Glutamatergic neuron (in vitro differentiated cells): ENCODE data around the gene C16orf54. TPM values are rescaled to one million over a fixed set of nuclear protein-coding genes. Genes with fewer than 3 reads are reported as not detected.

Experiments used
- DNase-seq: peaks from one replicate; pipeline ENCODE4 v3.0.0; 2022
- H3K27ac Mint-ChIP-seq: one replicate; pipeline ENCODE4 v1.8.0; 2020; ENCODE audit warnings: mild to moderate bottlenecking, mixed read lengths, inconsistent platforms; ENCODE audit not compliant: unreplicated experiment
- H3K27me3 Mint-ChIP-seq: one replicate; pipeline ENCODE4 v1.8.0; 2020; ENCODE audit warnings: mild to moderate bottlenecking, moderate library complexity, mixed read lengths, inconsistent platforms; ENCODE audit not compliant: unreplicated experiment
- H3K36me3 Mint-ChIP-seq: one replicate; pipeline ENCODE4 v1.8.0; 2020; ENCODE audit warnings: mild to moderate bottlenecking, mixed read lengths, inconsistent platforms; ENCODE audit not compliant: unreplicated experiment
- H3K4me1 Mint-ChIP-seq: one replicate; pipeline ENCODE4 v1.8.0; 2020; ENCODE audit warnings: mild to moderate bottlenecking, low read depth, mixed read lengths, inconsistent platforms; ENCODE audit not compliant: unreplicated experiment
- H3K4me3 Mint-ChIP-seq: one replicate; pipeline ENCODE4 v1.8.0; 2020; ENCODE audit warnings: mild to moderate bottlenecking, mixed read lengths, inconsistent platforms; ENCODE audit not compliant: unreplicated experiment
- H3K9me3 Mint-ChIP-seq: one replicate; pipeline ENCODE4 v1.8.0; 2020; ENCODE audit warnings: mild to moderate bottlenecking, moderate library complexity, mixed read lengths, inconsistent platforms; ENCODE audit not compliant: unreplicated experiment
- total RNA-seq: library from RNA; stranded (reverse); fragmentation: NEBNext Ultra II Directional; extraction: Animal tissue kit (Norgen Biotek cat#: 25700); gene quantifications from one replicate; pipeline ENCODE4 v1.2.1, GENCODE V29; 2021; ENCODE audit not compliant: unreplicated experiment
- TF ChIP-seq, protein P1 (sequence below): fragments of 200-600 bp; sonication (generic); IDR thresholded peaks from one replicate; pipeline ENCODE4 v1.5.0; 2021; ENCODE audit not compliant: partially characterized antibody, unreplicated experiment

The C16orf54 gene
- total RNA-seq, 1 donor from 2014 or later, result not detected

DNA sequence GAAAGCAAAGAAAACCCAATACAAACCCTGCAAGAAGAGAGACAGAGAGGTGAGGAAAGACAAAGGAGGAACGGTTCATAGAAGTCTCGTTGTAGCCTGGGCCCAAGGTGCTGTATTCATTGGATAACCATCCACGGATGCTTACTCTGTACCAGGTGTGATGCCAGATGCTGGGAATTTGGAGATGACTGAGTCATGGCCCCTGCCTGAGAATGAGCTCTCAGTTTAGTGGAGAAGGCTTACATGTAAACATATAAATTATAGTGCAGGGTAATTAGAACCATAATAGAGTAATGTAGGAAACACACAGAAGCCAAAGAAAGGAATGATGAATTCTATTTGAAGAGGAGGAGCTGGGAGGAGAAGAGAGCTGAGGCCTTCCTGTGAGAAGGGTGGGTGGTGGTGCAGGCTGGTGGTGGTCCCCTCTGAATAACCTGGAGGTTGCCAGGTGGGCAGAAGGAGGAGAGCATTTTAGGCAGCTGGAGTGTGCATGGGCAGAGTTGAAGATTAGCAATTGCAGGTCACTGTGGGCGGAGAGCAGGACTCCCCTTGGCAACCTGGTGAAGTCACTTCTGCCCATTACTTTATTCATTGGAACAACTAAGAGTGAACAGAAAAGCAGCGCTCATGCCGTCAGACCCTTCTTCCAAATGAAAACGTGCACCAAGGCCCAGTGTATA is 24.6 kb upstream of the C16orf54 start:
- no peak overlapping the region for H3K27ac Mint-ChIP-seq
- peaks cover 6% of the 10 kb centered on the region for H3K9me3 Mint-ChIP-seq
- no peak for DNase-seq
- H3K36me3 Mint-ChIP-seq, result no peaks in the 10 kb centered on the region
- H3K27me3 Mint-ChIP-seq, result no peaks in the 10 kb centered on the region
- no peaks in the 10 kb centered on the region for H3K4me1 Mint-ChIP-seq
- TF ChIP-seq, protein P1, sequence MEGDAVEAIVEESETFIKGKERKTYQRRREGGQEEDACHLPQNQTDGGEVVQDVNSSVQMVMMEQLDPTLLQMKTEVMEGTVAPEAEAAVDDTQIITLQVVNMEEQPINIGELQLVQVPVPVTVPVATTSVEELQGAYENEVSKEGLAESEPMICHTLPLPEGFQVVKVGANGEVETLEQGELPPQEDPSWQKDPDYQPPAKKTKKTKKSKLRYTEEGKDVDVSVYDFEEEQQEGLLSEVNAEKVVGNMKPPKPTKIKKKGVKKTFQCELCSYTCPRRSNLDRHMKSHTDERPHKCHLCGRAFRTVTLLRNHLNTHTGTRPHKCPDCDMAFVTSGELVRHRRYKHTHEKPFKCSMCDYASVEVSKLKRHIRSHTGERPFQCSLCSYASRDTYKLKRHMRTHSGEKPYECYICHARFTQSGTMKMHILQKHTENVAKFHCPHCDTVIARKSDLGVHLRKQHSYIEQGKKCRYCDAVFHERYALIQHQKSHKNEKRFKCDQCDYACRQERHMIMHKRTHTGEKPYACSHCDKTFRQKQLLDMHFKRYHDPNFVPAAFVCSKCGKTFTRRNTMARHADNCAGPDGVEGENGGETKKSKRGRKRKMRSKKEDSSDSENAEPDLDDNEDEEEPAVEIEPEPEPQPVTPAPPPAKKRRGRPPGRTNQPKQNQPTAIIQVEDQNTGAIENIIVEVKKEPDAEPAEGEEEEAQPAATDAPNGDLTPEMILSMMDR, result no peak
- H3K4me3 Mint-ChIP-seq, result no peak overlapping the region

DNA sequence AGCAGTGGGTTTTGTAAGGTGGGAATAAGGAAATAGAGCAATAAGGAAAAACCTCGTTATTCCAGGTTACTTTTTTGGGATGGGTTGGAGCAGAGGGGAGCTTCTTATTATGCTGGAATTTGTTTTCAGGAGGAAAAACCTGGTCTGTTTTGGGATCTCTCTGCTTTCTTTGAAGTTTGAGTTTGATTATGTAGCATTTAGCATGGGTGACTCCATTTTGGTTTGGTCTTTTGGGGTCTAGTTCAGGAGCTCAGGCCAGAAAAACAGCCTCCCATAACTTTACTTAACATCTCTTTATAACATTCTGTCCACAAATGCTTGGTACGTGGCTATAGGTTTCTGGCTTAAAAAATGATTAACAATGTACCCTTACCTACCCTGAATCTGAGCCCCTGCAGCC is 23.7 kb upstream of the C16orf54 start:
- DNase-seq, result no peak
- Mint-ChIP-seq H3K9me3 (peaks cover 6% of the 10 kb centered on the region), H3K27ac (no peak overlapping the region), H3K4me1 (no peaks in the 10 kb centered on the region), H3K27me3 (no peaks in the 10 kb centered on the region), H3K4me3 (no peak overlapping the region), H3K36me3 (no peaks in the 10 kb centered on the region)
- TF ChIP-seq, protein P1, result no peak

DNA sequence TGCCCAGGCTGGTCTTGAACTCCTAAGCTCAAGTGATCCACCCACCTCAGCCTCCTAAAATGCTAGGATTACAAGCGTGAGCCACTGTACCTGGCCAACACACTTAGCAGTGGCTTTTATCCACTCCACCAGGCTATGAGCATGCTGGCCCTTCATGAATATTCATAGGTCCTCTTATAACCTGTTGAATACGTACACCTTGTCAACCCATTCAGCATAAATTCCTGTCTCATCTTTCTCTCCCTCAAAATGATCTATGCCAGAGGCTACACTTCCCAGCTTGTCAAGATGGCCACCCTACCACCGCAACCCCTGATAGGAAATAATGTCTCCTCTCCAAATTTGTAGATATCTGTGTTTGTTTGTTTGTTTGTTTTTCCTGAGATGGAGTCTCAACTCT is 21.3 kb upstream of the C16orf54 start:
- DNase-seq, result no peak
- H3K27me3 Mint-ChIP-seq, result peaks cover 2% of the 10 kb centered on the region
- no peak overlapping the region for H3K27ac Mint-ChIP-seq
- no peaks in the 10 kb centered on the region for H3K9me3 Mint-ChIP-seq
- TF ChIP-seq, protein P1, result no peak
- H3K4me3 Mint-ChIP-seq, result no peak overlapping the region
- no peaks in the 10 kb centered on the region for H3K36me3 Mint-ChIP-seq
- H3K4me1 Mint-ChIP-seq, result no peaks in the 10 kb centered on the region

DNA sequence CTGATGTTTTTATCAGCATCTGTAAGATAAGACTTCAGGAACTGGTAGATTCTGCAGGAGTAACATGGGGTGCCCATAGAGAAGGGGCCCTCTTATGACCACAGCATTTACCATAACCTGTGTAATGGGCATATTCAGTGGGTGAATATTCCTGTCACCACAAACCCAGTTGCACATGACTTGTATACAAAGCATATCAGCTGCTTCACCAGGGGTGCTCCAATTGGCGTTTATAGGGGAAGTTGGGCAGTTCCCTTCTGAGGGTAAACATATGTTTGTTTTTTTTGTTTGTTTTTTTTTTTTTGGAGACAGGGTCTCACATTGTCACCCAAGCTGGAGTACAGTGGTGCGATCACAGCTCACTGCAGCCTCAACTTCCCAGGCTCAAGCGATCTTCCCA is 20.8 kb upstream of the C16orf54 start:
- Mint-ChIP-seq H3K9me3 (no peaks in the 10 kb centered on the region), H3K4me1 (no peaks in the 10 kb centered on the region), H3K36me3 (no peaks in the 10 kb centered on the region), H3K27ac (no peak overlapping the region), H3K4me3 (no peak overlapping the region), H3K27me3 (peaks cover 2% of the 10 kb centered on the region)
- DNase-seq, result no peak
- TF ChIP-seq, protein P1, result no peak

DNA sequence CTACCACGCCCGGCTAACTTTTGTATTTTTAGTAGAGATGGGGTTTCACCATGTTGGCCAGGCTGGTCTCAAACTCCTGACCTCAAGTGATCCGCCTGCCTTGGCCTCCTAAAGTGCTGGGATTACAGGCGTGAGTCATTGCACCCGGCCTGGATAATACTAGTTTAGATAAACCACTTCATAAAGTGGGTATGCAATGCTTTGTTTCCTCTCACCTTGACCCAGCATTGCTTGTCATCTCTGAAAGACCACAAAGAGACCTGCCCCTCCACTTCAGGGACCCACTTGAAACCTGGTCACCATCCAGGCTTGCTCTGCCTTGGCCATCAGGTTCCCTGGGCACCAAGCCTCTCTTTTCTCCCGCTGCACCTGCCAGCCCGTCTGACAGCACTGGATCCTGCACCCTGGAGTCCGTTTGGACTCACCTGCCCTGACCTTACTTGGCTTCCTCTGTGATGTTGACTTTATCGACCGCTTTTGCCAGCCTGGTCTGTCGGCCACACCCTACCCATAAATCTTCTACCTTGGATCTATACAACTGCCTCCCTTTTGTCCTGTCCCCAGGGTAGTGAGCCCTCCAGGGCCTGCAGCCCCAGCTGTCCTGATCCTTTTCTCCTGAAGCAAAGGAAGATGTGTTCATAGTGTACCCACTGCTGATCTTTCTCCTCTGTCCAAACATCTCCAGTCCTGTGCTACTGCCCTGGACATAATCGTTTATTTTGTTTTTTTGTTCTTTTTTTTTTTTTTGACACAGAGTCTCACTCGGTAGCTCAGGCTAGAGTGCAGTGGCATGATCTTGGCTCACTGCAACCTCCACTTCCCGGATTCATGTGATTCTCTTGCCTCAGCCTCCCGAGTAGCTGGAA is 19.6 kb upstream of the C16orf54 start:
- Mint-ChIP-seq H3K27ac (no peak overlapping the region), H3K27me3 (peaks cover 2% of the 10 kb centered on the region), H3K4me3 (no peak overlapping the region), H3K4me1 (no peaks in the 10 kb centered on the region), H3K9me3 (no peaks in the 10 kb centered on the region), H3K36me3 (no peaks in the 10 kb centered on the region)
- TF ChIP-seq, protein P1, result no peak
- DNase-seq, result no peak
